Glomerular endothelial cell (primary cell): ENCODE results near the gene MAGI2. TPM values are rescaled to one million over a fixed set of nuclear protein-coding genes. Genes with fewer than 3 reads are reported as not detected.

Experiments used
- DNase-seq: peaks from one replicate; pipeline ENCODE4 v3.0.0-alpha.2; 2011; ENCODE audit warnings: low read depth, low spot score; ENCODE audit errors: extremely low read depth
- total RNA-seq: library from RNA; depleted of rRNA; stranded (reverse); fragments of >200 nt; gene quantifications from 2 replicates; pipeline ENCODE4 v1.2.3, GENCODE V29; 2015

MAGI2 gene
- total RNA-seq, 1 donor from 2014 or later = 6.7 TPM

GRCh38 chr7:77993838-77994237, 1459.6 kb downstream of the MAGI2 start:
- DNase-seq = no peak

- DNase-seq = no peak
These were observed 1461.8 kb downstream of the MAGI2 start for GRCh38 chr7:77991656-77992055.

DNA sequence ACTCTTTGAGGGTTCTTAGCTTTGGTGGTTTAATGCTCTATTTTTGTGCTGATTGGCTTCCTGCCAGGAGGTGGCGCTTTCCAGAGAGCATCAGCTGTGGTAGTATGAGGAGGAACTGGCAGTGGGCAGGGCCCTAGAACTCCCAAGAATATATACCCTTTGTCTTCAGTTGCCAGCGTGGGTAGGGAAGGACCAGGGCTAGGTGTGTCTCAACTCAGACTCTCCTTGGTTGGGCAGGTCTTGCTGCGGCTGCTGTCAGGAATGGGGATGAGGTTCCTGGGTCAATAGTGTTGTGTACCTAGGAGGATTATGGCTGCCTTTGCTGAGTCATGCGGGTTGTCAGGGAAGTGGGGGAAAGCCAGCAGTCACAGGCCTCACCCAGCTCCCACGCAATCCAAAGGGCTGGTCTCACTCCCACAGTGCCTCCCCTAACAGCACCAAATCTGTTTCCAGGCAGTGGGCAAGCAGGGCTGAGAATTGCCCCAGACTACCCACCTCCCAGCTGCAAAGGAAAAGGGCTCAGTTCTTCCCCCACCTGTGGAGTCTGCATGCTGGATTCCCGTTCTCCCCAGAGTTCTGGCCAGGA, 1463.4 kb downstream of the MAGI2 start:
- no peak for DNase-seq

- no peak for DNase-seq
These were observed 1467.5 kb downstream of the MAGI2 start for GRCh38 chr7:77985974-77986339.

DNA sequence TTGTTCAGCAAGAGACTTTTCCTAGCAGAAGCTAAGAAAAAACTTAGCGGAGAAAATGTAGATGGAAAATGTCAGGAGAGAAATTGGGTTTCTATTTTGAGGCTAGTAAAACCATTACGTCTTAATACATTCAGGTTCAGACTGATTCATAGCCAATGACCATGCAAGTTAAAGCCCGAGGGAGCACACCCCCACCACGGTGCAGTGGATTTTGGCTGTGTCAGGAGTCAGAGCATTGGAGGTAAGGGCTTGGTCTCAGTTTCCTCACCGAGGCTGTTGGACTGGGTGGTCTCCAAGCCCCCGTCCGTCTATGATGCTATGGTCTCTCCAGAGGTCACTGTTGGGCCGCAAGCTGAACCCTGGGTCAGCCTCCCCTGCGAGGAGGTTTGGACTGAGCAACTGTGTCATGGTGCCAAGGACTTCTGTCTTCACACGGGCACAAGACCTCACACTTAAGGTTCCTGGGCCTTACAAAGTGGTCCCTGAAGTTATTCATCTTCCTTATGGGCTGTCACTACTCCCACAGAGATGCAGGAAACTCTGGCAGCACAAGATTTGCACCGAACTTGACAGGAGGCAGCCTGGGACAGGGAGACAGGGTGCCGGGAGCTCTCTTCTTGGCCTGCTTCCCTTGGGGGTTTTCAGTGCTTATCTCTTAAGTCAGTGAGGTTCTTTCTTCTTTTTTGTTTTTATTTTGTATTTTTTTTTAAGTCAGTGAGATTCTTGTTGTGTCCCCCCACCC, 1468.1 kb downstream of the MAGI2 start:
- no peak for DNase-seq

- DNase-seq = no peak
These were observed 1469.5 kb downstream of the MAGI2 start for GRCh38 chr7:77983973-77984372.

GRCh38 chr7:77982926-77983550, 1470.4 kb downstream of the MAGI2 start:
- DNase-seq = no peak

- DNase-seq = no peak
These were observed 1473.3 kb downstream of the MAGI2 start for GRCh38 chr7:77980087-77980713.

- no peak for DNase-seq
These were observed 1474.2 kb downstream of the MAGI2 start for GRCh38 chr7:77979219-77979618.

DNA sequence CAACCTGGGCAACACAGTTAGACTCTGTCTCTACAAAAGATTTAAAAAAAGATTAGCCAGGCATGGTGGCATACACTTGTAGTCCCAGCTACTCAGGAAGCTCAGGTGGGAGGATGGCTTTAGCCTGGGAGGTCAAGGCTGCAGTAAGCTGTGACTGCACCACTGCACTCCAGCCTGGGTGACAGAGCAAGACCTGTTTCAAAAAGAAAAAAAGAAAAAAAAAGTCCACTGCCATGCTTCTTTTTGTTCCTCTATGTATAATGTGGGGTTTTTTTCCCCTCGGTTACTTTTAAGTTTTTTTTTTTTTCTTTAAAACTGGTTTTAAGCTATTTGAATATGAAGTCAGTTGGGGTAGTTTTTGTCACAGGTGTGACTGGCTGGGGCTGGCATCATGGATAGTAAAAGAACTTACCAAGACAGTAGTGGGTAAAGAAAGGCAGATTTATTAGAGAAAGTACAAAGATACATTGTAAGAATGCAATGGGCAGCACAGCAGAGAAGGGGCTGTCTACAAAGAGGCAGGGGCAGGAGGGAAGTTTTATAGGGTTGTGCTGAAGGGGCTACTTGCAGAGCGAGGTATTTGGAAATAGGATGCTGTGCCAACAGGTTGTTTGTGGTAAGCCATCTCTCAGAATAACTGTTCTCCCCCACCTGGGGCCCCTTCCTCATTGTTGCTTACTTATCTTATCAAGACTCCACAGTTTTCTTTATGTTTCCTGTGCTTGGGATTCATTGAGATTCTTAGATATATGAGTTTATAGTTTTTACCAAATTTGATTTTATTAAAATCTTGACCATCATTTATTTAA, 1477.6 kb downstream of the MAGI2 start:
- no peak for DNase-seq

DNA sequence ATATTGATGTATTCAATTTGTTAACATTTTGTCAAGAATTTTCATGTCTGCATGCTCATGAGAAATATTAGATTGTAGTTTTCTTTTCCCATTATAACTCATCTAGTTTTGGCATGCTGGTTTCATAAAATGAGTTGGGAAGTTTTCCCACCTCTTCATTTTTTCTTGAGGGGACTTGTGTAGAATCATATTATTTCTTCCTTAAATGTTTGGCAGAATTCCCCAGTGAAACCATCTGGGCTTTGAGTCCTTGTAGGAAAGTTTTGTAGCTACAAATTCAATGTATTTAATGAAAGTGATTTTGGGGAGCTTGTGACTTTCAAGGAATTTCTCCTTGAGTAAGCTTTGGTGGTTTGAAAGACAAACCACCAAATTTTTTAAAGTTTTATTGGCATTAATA, 1481.7 kb downstream of the MAGI2 start:
- DNase-seq = no peak

DNA sequence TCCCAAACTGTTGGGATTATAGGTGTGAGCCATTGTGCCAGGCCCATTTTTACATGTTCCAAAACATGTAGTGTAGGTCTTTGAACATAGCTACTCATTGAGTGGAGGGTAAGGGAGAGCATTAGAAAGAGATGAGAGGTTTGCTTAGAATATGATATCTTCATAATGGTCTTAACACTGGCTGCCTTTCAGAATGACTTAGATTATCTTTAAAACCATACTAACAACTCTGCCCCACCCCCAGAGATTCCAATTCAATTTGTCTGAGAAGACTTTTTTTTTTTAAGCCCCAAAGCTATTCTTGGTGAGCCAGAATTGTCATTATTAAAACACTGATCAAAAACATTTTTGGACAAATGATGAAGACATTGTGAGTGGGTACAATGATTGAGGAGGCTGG, 1486.0 kb downstream of the MAGI2 start:
- DNase-seq = no peak
